Skin of body (tissue), 2 donors: ENCODE measurements around the gene LRP1B. TPM values are rescaled to one million over a fixed set of nuclear protein-coding genes. Genes with fewer than 3 reads are reported as not detected.
"Not testable (repeated sequence)": the region's sequence is repeated elsewhere in the genome, so short reads cannot be mapped to it uniquely, and the experiment has no call there.

Experiments
- DNase-seq: peaks from one replicate; lab custom pipeline; 2025; lab: John Stamatoyannopoulos, UW
- total RNA-seq: library from RNA; depleted of rRNA; stranded (reverse); fragments of >200 nt; gene quantifications from one replicate; pipeline ENCODE4 v1.2.3, GENCODE V29; 2014

The LRP1B gene
- total RNA-seq, 1 donor from 2014 or later: 1.7 TPM

- no peak for DNase-seq
These were observed 1754.1 kb downstream of the LRP1B start for GRCh38 chr2:140376686-140377085.

- DNase-seq: no peak
These were observed 1767.7 kb downstream of the LRP1B start for GRCh38 chr2:140363131-140363530.

- DNase-seq: no peak
These were observed 1768.5 kb downstream of the LRP1B start for GRCh38 chr2:140362361-140362760.

GRCh38 chr2:140359056-140359771 is 1771.6 kb downstream of the LRP1B start:
- DNase-seq: no peak

GRCh38 chr2:140356697-140357096 is 1774.1 kb downstream of the LRP1B start:
- DNase-seq: no peak

GRCh38 chr2:140355511-140356090 is 1775.2 kb downstream of the LRP1B start:
- no peak for DNase-seq

GRCh38 chr2:140354544-140354943 is 1776.3 kb downstream of the LRP1B start:
- no peak for DNase-seq

GRCh38 chr2:140353541-140353940 is 1777.3 kb downstream of the LRP1B start:
- no peak for DNase-seq

- DNase-seq: no peak
These were observed 1779.1 kb downstream of the LRP1B start for GRCh38 chr2:140351692-140352091.

GRCh38 chr2:140349695-140350094 is 1781.1 kb downstream of the LRP1B start:
- no peak for DNase-seq

- no peak for DNase-seq
These were observed 1782.0 kb downstream of the LRP1B start for GRCh38 chr2:140348826-140349225.

GRCh38 chr2:140344838-140345237 is 1786.0 kb downstream of the LRP1B start:
- no peak for DNase-seq

- DNase-seq: not testable (repeated sequence)
These were observed 1786.5 kb downstream of the LRP1B start for GRCh38 chr2:140344266-140344665.

- no peak for DNase-seq
These were observed 1792.0 kb downstream of the LRP1B start for GRCh38 chr2:140338795-140339194.

- no peak for DNase-seq
These were observed 1793.8 kb downstream of the LRP1B start for GRCh38 chr2:140337061-140337460.

- no peak for DNase-seq
These were observed 1814.5 kb downstream of the LRP1B start for GRCh38 chr2:140316345-140316744.

GRCh38 chr2:140311905-140312304 is 1818.9 kb downstream of the LRP1B start:
- no peak for DNase-seq

GRCh38 chr2:140308706-140309105 is 1822.1 kb downstream of the LRP1B start:
- no peak for DNase-seq

- no peak for DNase-seq
These were observed 1823.3 kb downstream of the LRP1B start for GRCh38 chr2:140307532-140307931.

GRCh38 chr2:140295767-140296166 is 1835.0 kb downstream of the LRP1B start:
- no peak for DNase-seq

- no peak for DNase-seq
These were observed 1842.1 kb downstream of the LRP1B start for GRCh38 chr2:140288726-140289125.

GRCh38 chr2:140288213-140288612 is 1842.6 kb downstream of the LRP1B start:
- no peak for DNase-seq

- DNase-seq: no peak
These were observed 1844.4 kb downstream of the LRP1B start for GRCh38 chr2:140286377-140286776.
